GM23248 (cell line): Measurements from ENCODE around the gene LACTBL1. TPM values are rescaled to one million over a fixed set of nuclear protein-coding genes. Genes with fewer than 3 reads are reported as not detected.

Experiments
- DNase-seq: peaks from one replicate; pipeline ENCODE4 v3.0.0-alpha.2; 2015
- H2AFZ ChIP-seq: fragments of 200-600 bp; sonication (generic); 2 replicates; pipeline ENCODE4 v1.6.1; 2016; ENCODE audit warnings: antibody characterized with exemption
- H3F3A ChIP-seq: fragments of 200-600 bp; sonication (generic); 2 replicates; pipeline ENCODE4 v1.6.1; 2016; ENCODE audit warnings: mild to moderate bottlenecking, antibody characterized with exemption, mixed run types; ENCODE audit not compliant: insufficient read depth
- H3K27ac ChIP-seq: fragments of 200-600 bp; sonication (generic); 2 replicates; pipeline ENCODE4 v1.5.1; 2016; ENCODE audit warnings: mild to moderate bottlenecking
- H3K27me3 ChIP-seq: fragments of 200-600 bp; sonication (generic); replicated peaks from 2 replicates; pipeline ENCODE4 v1.6.1; 2016; ENCODE audit warnings: mild to moderate bottlenecking; ENCODE audit not compliant: insufficient read depth
- H3K36me3 ChIP-seq: fragments of 200-600 bp; sonication (generic); 2 replicates; pipeline ENCODE4 v1.6.1; 2016; ENCODE audit warnings: low read depth, mild to moderate bottlenecking
- H3K4me1 ChIP-seq: fragments of 200-600 bp; sonication (generic); 2 replicates; pipeline ENCODE4 v1.6.1; 2016; ENCODE audit warnings: mild to moderate bottlenecking; ENCODE audit not compliant: insufficient read depth
- H3K4me2 ChIP-seq: fragments of 200-600 bp; sonication (generic); one replicate; pipeline ENCODE4 v1.6.1; 2016; ENCODE audit warnings: mild to moderate bottlenecking; ENCODE audit not compliant: unreplicated experiment
- H3K4me3 ChIP-seq: fragments of 200-600 bp; sonication (generic); 2 replicates; pipeline ENCODE4 v1.5.1; 2016; ENCODE audit warnings: mild to moderate bottlenecking
- H3K79me2 ChIP-seq: fragments of 200-600 bp; sonication (generic); 2 replicates; pipeline ENCODE4 v1.6.1; 2016; ENCODE audit warnings: mild to moderate bottlenecking; ENCODE audit not compliant: insufficient read depth
- H3K9ac ChIP-seq: fragments of 200-600 bp; sonication (generic); 2 replicates; pipeline ENCODE4 v1.6.1; 2016; ENCODE audit warnings: mild to moderate bottlenecking
- H3K9me2 ChIP-seq: fragments of 200-600 bp; sonication (generic); 2 replicates; pipeline ENCODE4 v1.6.1; 2016; ENCODE audit warnings: mixed run types, mild to moderate bottlenecking, moderate library complexity; ENCODE audit not compliant: insufficient read depth
- H3K9me3 ChIP-seq: fragments of 200-600 bp; sonication (generic); one replicate; pipeline ENCODE4 v1.6.1; 2017; ENCODE audit warnings: low read depth
- H4K20me1 ChIP-seq: fragments of 200-600 bp; sonication (generic); 2 replicates; pipeline ENCODE4 v1.6.0; 2016; ENCODE audit not compliant: insufficient read depth
- EZH2 ChIP-seq: fragments of 200-600 bp; sonication (generic); IDR thresholded peaks from 2 replicates; pipeline ENCODE4 v1.6.1; 2018; ENCODE audit warnings: antibody characterized with exemption, mild to moderate bottlenecking; ENCODE audit not compliant: insufficient read depth, poor library complexity, severe bottlenecking
- EZH2phosphoT487 ChIP-seq: fragments of 200-600 bp; sonication (generic); IDR thresholded peaks from 2 replicates; pipeline ENCODE4 v1.6.1; 2018; ENCODE audit warnings: antibody characterized with exemption, moderate library complexity, mild to moderate bottlenecking, low read depth; ENCODE audit not compliant: insufficient read depth
- WGBS, 2 experiments: methylation state at CpG; one replicate each; pipeline ENCODE4 v1.1.6; 2015 to 2017; ENCODE audit warnings: low lambda C conversion rate in 2 of 2, low coverage in 1 of 2; ENCODE audit errors: missing lambda C conversion rate in 2 of 2; 5-methylcytosine and 5-hydroxymethylcytosine counted together
- in situ Hi-C: fragments of 300-500 bp; cut with MboI; formaldehyde crosslinking; loops from 2 replicates; pipeline ENCODE4 v1.15.0; 2020
- polyA plus RNA-seq: library from polyadenylated mRNA; unstranded; fragments of >200 nt; fragmentation: Nextera tagmentation; extraction: Ambion mirVana; gene quantifications from 2 replicates; pipeline ENCODE4 v1.2.1, GENCODE V29; 2016
- total RNA-seq: library from RNA; depleted of rRNA; stranded (reverse); fragments of >200 nt; shearing (Covaris generic); gene quantifications from 2 replicates; pipeline ENCODE4 v1.2.3, GENCODE V29; 2014

The LACTBL1 gene
- total and polyA plus RNA-seq, 2 experiments from 2014 or later, result not detected

GRCh38 chr1:22914156-22914555 lies 58.5 kb downstream of the LACTBL1 start:
- no peaks in the 10 kb centered on the region for H3K9me3 ChIP-seq
- H4K20me1 ChIP-seq, result no peaks in the 10 kb centered on the region
- no peak overlapping the region for H3K4me2 ChIP-seq
- no peaks in the 10 kb centered on the region for H3K9me2 ChIP-seq
- H3K27me3 ChIP-seq, result no peaks in the 10 kb centered on the region
- H3K9ac ChIP-seq, result no peak overlapping the region
- DNase-seq, result no peak
- WGBS, 2 experiments, result 89 to 95% methylated on average over 10 of the region's 10 CpGs
- H3K4me3 ChIP-seq, result no peak overlapping the region
- no peaks in the 10 kb centered on the region for H3K36me3 ChIP-seq
- H2AFZ ChIP-seq, result no peak overlapping the region
- no peaks in the 10 kb centered on the region for H3F3A ChIP-seq
- TF ChIP-seq EZH2, result no peak
- no peak for TF ChIP-seq EZH2phosphoT487
- no peak overlapping the region for H3K27ac ChIP-seq
- H3K4me1 ChIP-seq, result no peaks in the 10 kb centered on the region
- in situ Hi-C loops, result no loop called here
- no peaks in the 10 kb centered on the region for H3K79me2 ChIP-seq

GRCh38 chr1:22913421-22914141 lies 59.1 kb downstream of the LACTBL1 start:
- Histone ChIP-seq H3K27ac (no peak overlapping the region), H3K27me3 (no peaks in the 10 kb centered on the region)
- no peak for TF ChIP-seq EZH2phosphoT487
- no peak for TF ChIP-seq EZH2

GRCh38 chr1:22912311-22912710 lies 60.4 kb downstream of the LACTBL1 start:
- Histone ChIP-seq H3K27ac (no peak overlapping the region), H3K27me3 (no peaks in the 10 kb centered on the region), H3K36me3 (no peaks in the 10 kb centered on the region), H3K9me2 (no peaks in the 10 kb centered on the region), H3F3A (no peaks in the 10 kb centered on the region), H2AFZ (no peak overlapping the region), H3K9ac (no peak overlapping the region), H4K20me1 (no peaks in the 10 kb centered on the region), H3K4me3 (no peak overlapping the region), H3K4me2 (no peak overlapping the region), H3K4me1 (no peaks in the 10 kb centered on the region), H3K9me3 (no peaks in the 10 kb centered on the region), H3K79me2 (no peaks in the 10 kb centered on the region)
- no peak for DNase-seq
- in situ Hi-C loops, result no loop called here
- 95 to 96% methylated on average over 16 of the region's 16 CpGs for WGBS, 2 experiments
- TF ChIP-seq EZH2, result no peak
- TF ChIP-seq EZH2phosphoT487, result no peak

More at GRCh38 chr1:22913421-22914141, 59.1 kb downstream of the LACTBL1 start:
- H3F3A ChIP-seq, result no peaks in the 10 kb centered on the region
- no peaks in the 10 kb centered on the region for H3K9me3 ChIP-seq
- H3K9me2 ChIP-seq, result no peaks in the 10 kb centered on the region
- 86 to 88% methylated on average over 21 to 24 of the region's 24 CpGs for WGBS, 2 experiments
- H4K20me1 ChIP-seq, result no peaks in the 10 kb centered on the region
- H3K4me2 ChIP-seq, result no peak overlapping the region
- H3K79me2 ChIP-seq, result no peaks in the 10 kb centered on the region
- H3K4me3 ChIP-seq, result no peak overlapping the region
- DNase-seq, result no peak
- no peaks in the 10 kb centered on the region for H3K4me1 ChIP-seq
- in situ Hi-C loops, result no loop called here
- H3K9ac ChIP-seq, result no peak overlapping the region
- H3K36me3 ChIP-seq, result no peaks in the 10 kb centered on the region
- no peak overlapping the region for H2AFZ ChIP-seq

GRCh38 chr1:22910986-22911651 lies 61.5 kb downstream of the LACTBL1 start:
- Histone ChIP-seq H3F3A (no peaks in the 10 kb centered on the region), H3K27ac (no peak overlapping the region), H3K79me2 (no peaks in the 10 kb centered on the region), H3K9ac (no peak overlapping the region), H3K9me2 (no peaks in the 10 kb centered on the region), H3K9me3 (no peaks in the 10 kb centered on the region), H4K20me1 (no peaks in the 10 kb centered on the region), H2AFZ (no peak overlapping the region), H3K4me1 (no peaks in the 10 kb centered on the region), H3K27me3 (no peaks in the 10 kb centered on the region), H3K4me2 (no peak overlapping the region), H3K4me3 (no peak overlapping the region), H3K36me3 (no peaks in the 10 kb centered on the region)
- no peak for TF ChIP-seq EZH2phosphoT487
- no peak for TF ChIP-seq EZH2
- WGBS, 2 experiments, result 93 to 97% methylated on average over 5 of the region's 5 CpGs
- in situ Hi-C loops, result no loop called here
- DNase-seq, result no peak
